ENCODE measurements around the gene DPP10.

The DPP10 gene

DNA sequence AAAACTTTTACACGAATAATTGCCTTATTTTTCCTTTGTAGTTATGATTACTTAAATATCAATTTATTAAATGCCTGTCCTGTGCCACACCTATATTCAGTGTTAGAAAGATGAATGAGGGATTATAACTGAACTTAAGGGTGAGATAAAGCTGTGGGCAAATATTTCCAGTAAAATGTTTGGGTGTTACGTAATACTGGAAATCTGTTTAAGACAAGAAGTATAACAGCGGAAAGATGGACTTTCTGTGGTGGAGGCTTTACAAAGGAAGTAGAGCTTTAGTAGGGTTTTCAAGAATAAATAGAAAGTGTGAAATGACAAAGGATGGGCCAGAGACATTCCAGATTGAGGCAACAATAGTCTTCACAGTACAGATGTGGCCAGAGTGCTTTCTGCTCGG lies 927.0 kb downstream of the DPP10 start:
- TF ChIP-seq EGR1 (IDR thresholded peaks at IDR 0.05) (no peak), CREB1 (IDR thresholded peaks at IDR 0.05; ENCODE audit: low read depth) (no peak)

DNA sequence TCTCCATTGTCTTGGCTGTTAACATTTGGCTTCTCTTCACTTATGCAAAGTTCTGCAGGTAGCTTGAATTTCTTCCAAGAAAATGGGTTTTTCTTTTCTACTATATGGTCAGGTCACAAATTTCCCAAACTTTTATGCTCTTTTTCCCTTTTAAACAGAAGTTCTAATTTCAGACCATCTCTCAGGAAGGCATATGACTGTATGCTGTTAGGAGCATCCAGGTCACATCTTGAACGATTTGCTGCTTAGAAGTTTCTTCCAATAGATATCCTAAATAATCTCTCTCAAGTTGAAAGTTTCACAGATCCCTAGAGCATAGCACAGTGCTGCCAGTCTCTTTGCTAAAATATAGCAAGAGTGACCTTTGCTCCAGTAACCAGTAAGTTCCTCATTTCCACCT lies 932.5 kb downstream of the DPP10 start:
- TF ChIP-seq NFIC (IDR thresholded peaks at IDR 0.05): no peak
- TF ChIP-seq CEBPB (IDR thresholded peaks at IDR 0.05): no peak
- no peak for TF ChIP-seq EGR1 (IDR thresholded peaks at IDR 0.05)
- no peak for TF ChIP-seq CREB1 (IDR thresholded peaks at IDR 0.05; ENCODE audit: low read depth)
- TF ChIP-seq, protein P1, sequence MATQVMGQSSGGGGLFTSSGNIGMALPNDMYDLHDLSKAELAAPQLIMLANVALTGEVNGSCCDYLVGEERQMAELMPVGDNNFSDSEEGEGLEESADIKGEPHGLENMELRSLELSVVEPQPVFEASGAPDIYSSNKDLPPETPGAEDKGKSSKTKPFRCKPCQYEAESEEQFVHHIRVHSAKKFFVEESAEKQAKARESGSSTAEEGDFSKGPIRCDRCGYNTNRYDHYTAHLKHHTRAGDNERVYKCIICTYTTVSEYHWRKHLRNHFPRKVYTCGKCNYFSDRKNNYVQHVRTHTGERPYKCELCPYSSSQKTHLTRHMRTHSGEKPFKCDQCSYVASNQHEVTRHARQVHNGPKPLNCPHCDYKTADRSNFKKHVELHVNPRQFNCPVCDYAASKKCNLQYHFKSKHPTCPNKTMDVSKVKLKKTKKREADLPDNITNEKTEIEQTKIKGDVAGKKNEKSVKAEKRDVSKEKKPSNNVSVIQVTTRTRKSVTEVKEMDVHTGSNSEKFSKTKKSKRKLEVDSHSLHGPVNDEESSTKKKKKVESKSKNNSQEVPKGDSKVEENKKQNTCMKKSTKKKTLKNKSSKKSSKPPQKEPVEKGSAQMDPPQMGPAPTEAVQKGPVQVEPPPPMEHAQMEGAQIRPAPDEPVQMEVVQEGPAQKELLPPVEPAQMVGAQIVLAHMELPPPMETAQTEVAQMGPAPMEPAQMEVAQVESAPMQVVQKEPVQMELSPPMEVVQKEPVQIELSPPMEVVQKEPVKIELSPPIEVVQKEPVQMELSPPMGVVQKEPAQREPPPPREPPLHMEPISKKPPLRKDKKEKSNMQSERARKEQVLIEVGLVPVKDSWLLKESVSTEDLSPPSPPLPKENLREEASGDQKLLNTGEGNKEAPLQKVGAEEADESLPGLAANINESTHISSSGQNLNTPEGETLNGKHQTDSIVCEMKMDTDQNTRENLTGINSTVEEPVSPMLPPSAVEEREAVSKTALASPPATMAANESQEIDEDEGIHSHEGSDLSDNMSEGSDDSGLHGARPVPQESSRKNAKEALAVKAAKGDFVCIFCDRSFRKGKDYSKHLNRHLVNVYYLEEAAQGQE (IDR thresholded peaks at IDR 0.05; ENCODE audit: low read depth): no peak
- TF ChIP-seq TCF12 (IDR thresholded peaks at IDR 0.05; ENCODE audit: low read depth): no peak
- TF ChIP-seq ZBTB7A (IDR thresholded peaks at IDR 0.05; ENCODE audit: low read depth): no peak
- TF ChIP-seq, protein P2, sequence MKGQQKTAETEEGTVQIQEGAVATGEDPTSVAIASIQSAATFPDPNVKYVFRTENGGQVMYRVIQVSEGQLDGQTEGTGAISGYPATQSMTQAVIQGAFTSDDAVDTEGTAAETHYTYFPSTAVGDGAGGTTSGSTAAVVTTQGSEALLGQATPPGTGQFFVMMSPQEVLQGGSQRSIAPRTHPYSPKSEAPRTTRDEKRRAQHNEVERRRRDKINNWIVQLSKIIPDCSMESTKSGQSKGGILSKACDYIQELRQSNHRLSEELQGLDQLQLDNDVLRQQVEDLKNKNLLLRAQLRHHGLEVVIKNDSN (IDR thresholded peaks at IDR 0.05): no peak
- TF ChIP-seq YY1 (IDR thresholded peaks at IDR 0.05; ENCODE audit: low read depth): no peak
- TF ChIP-seq RAD21 (IDR thresholded peaks at IDR 0.05; ENCODE audit: low read depth): no peak
- no peak for TF ChIP-seq TAF1 (IDR thresholded peaks at IDR 0.05; ENCODE audit: low read depth)
- no peak for TF ChIP-seq EP300 (IDR thresholded peaks at IDR 0.05; ENCODE audit: borderline replicate concordance)
- TF ChIP-seq TEAD4 (IDR thresholded peaks at IDR 0.05): no peak
- no peak for TF ChIP-seq FOXM1 (IDR thresholded peaks at IDR 0.05; ENCODE audit: borderline replicate concordance, low read depth)
- TF ChIP-seq, protein P3, sequence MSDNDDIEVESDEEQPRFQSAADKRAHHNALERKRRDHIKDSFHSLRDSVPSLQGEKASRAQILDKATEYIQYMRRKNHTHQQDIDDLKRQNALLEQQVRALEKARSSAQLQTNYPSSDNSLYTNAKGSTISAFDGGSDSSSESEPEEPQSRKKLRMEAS (IDR thresholded peaks at IDR 0.05): no peak

DNA sequence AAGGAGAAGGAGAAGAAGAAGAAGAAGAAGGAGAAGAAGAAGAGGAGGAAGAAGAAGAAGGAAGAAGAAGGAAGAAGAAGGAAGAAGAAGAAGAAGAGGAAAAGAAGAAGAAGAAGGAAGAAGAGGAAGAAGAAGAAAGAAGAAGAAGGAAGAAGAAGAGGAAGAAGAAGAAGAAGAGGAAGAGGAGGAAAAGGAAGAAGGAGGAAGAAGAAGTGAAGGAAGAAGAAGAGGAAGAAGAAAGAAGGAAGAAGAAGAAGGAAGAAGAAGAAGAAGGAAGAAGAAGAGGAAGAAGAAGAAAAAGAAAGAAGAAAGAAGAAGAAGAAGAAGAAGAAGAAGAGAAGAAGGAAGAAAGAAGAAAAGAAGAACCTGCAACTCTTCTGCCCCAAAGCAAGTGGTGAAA lies 942.0 kb downstream of the DPP10 start:
- TF ChIP-seq ZBTB7A (IDR thresholded peaks at IDR 0.05; ENCODE audit: low read depth): no peak

DNA sequence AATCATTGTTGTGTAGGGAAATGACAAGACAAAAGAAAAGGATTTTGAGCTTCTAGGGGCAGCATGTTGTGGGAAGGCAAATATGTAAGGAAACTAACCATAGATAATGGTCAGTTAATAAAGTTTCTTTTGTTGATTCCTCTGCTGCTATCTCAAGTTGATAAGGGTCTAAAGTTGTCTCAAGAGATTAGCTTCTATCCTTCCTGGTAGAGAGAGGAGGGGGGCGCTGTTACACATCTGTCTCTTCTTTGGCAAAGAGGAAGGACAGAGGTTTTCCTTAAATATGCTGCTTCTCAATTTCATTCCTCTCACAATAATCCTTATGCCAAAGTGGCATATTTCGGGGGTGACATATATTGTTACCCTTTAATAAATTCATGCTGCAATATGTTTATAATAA lies 944.0 kb downstream of the DPP10 start:
- TF ChIP-seq, protein P3 (IDR thresholded peaks at IDR 0.05): no peak
- TF ChIP-seq TCF12 (IDR thresholded peaks at IDR 0.05; ENCODE audit: low read depth) (no peak), FOXM1 (IDR thresholded peaks at IDR 0.05; ENCODE audit: borderline replicate concordance, low read depth) (no peak), NFIC (IDR thresholded peaks at IDR 0.05) (no peak), YY1 (IDR thresholded peaks at IDR 0.05; ENCODE audit: low read depth) (no peak), CEBPB (IDR thresholded peaks at IDR 0.05) (no peak), ZBTB7A (IDR thresholded peaks at IDR 0.05; ENCODE audit: low read depth) (no peak), CREB1 (IDR thresholded peaks at IDR 0.05; ENCODE audit: low read depth) (no peak), EGR1 (IDR thresholded peaks at IDR 0.05) (no peak), TAF1 (IDR thresholded peaks at IDR 0.05; ENCODE audit: low read depth) (no peak), TEAD4 (IDR thresholded peaks at IDR 0.05) (no peak), RAD21 (IDR thresholded peaks at IDR 0.05; ENCODE audit: low read depth) (no peak), EP300 (IDR thresholded peaks at IDR 0.05; ENCODE audit: borderline replicate concordance) (no peak)
- TF ChIP-seq, protein P1 (IDR thresholded peaks at IDR 0.05; ENCODE audit: low read depth): no peak
- TF ChIP-seq, protein P2 (IDR thresholded peaks at IDR 0.05): no peak

DNA sequence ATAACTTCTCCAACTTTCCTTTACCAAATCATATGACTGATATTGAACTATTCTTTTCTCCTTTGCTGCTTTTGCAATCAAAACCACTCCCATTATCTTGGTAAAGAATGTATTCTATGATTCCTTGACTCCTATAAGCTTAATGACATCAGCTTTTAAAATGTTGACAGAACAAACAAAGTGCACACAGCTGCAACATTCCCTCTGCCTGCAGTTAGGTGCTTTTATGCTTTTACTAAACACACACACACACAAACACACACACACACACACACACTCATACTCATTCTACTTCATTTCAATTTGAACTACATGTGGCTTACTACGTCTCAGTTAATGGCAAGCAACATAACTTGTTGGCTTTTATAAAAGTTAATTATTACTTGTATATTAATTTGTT lies 946.6 kb downstream of the DPP10 start:
- TF ChIP-seq RAD21 (IDR thresholded peaks at IDR 0.05; ENCODE audit: low read depth) (no peak), FOXM1 (IDR thresholded peaks at IDR 0.05; ENCODE audit: borderline replicate concordance, low read depth) (no peak)
- TF ChIP-seq, protein P2 (IDR thresholded peaks at IDR 0.05): no peak
- TF ChIP-seq, protein P3 (IDR thresholded peaks at IDR 0.05): no peak

DNA sequence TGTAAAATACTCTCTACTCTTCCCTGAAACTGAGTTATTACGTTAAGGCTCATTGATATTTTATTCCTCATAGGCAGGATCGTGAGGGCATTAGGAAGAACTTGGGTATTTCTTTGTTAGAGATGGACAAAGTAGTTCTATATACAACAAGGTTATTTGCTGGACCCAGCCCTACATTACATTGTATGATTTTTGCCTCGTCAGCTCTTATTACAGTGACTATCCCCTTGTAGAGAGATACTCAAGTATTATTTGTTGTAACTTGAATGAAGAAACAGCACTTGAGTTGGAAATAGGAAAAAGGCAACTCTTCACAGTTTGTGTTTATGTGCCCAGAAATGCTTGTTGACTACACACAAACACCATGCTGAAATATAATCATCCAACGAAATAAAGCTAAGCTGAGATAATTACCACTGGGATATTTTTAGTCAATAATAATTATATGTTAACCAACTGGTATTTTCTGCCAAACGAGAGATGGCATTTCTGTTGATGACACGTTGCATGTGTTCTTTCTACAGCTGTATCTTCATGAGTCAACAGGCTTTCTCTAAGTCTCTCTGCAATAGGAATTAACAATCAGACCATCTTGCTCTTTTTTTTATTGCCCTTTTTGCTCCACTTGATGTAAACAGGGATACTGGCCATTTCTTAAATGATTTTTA lies 947.6 kb downstream of the DPP10 start:
- TF ChIP-seq NFIC (IDR thresholded peaks at IDR 0.05) (no peak), TAF1 (IDR thresholded peaks at IDR 0.05; ENCODE audit: low read depth) (no peak), EGR1 (IDR thresholded peaks at IDR 0.05) (no peak)
- TF ChIP-seq, protein P1 (IDR thresholded peaks at IDR 0.05; ENCODE audit: low read depth): no peak

Data from Ishikawa (cell line).